Tibial nerve (tissue), 4 donors: ENCODE data around the gene SIRPA.

ENCODE experiments used
- EP300 ChIP-seq, 2 donors: sonication (generic); formaldehyde crosslinking; IDR thresholded peaks; one replicate each; pipeline ENCODE4 v1.6.1; 2017; ENCODE audit warnings: antibody characterized with exemption in 2 of 2, mild to moderate bottlenecking in 1 of 2
- POLR2A ChIP-seq, 2 donors: fragments of 450-650 bp; IDR thresholded peaks; one replicate each; pipeline ENCODE4 v1.6.1; 2017; ENCODE audit warnings: antibody characterized with exemption in 2 of 2, mild to moderate bottlenecking in 2 of 2, moderate library complexity in 2 of 2
- TF ChIP-seq, protein P1 (sequence below), 5 experiments: fragments of 200-600 bp in 3 of 5; fragments of 450-650 bp in 2 of 5; sonication (generic) in 3 of 5; IDR thresholded peaks; one replicate each; pipeline ENCODE4 v1.5.1; 2016 to 2019; ENCODE audit warnings: antibody characterized with exemption in 5 of 5, mild to moderate bottlenecking in 3 of 5, moderate library complexity in 2 of 5

DNA sequence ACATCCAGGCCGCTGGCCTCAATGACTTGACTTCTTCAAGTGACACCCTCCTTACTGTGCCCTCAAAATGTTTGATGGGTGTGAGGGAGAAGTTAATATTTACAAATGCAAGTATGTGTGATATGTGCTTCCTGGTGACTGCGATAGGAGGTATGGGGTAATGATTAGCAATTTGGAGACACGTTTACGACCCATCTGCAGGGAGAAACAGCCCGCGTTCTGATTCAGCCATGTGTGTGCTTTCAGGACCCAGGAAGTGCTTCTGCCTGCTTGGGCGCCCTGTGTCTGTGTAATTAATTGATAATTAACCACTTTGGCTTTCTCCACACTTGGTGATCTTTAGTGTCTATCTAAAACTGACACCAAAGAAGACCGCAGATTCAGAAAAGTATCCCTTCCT lies 25.0 kb downstream of the SIRPA start:
- TF ChIP-seq, protein P1, sequence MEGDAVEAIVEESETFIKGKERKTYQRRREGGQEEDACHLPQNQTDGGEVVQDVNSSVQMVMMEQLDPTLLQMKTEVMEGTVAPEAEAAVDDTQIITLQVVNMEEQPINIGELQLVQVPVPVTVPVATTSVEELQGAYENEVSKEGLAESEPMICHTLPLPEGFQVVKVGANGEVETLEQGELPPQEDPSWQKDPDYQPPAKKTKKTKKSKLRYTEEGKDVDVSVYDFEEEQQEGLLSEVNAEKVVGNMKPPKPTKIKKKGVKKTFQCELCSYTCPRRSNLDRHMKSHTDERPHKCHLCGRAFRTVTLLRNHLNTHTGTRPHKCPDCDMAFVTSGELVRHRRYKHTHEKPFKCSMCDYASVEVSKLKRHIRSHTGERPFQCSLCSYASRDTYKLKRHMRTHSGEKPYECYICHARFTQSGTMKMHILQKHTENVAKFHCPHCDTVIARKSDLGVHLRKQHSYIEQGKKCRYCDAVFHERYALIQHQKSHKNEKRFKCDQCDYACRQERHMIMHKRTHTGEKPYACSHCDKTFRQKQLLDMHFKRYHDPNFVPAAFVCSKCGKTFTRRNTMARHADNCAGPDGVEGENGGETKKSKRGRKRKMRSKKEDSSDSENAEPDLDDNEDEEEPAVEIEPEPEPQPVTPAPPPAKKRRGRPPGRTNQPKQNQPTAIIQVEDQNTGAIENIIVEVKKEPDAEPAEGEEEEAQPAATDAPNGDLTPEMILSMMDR (IDR thresholded peaks at IDR 0.05) = no peak
- TF ChIP-seq EP300 (IDR thresholded peaks at IDR 0.05) = no peak
- no peak for TF ChIP-seq POLR2A (IDR thresholded peaks at IDR 0.05)
